Activated CD8-positive, alpha-beta memory T cell treated with anti-CD3 and anti-CD28 coated beads for 24 hours (primary cell): ENCODE data around the gene SLC10A7.

Source experiments
- DNase-seq: peaks from one replicate; pipeline ENCODE4 v3.0.0-alpha.2; 2020

SLC10A7 gene

GRCh38 chr4:146343776-146344175 lies 178.0 kb downstream of the SLC10A7 start:
- DNase-seq, result no peak

GRCh38 chr4:146343199-146343598 lies 178.5 kb downstream of the SLC10A7 start:
- DNase-seq, result no peak

GRCh38 chr4:146342600-146343192 lies 179.0 kb downstream of the SLC10A7 start:
- no peak for DNase-seq

DNA sequence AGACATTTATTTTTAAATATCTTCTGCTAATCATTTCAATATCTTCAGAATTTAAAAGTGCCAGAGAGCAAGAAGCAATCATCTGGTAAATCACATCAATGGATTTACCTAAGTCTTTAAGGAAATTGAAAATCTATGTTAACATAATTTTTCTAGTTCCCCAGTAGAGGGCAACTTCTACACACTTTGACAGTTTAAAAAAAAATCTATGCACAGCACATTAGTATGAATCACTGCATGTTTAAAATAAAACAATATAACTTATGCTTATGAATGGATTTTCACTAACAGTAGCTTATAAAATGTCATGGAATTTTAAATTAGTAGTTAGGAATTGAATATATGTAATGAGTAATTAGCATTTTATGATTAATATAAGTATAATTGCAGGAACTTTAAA lies 180.9 kb downstream of the SLC10A7 start:
- no peak for DNase-seq

GRCh38 chr4:146338512-146338911 lies 183.2 kb downstream of the SLC10A7 start:
- DNase-seq, result no peak

GRCh38 chr4:146336410-146336807 lies 185.3 kb downstream of the SLC10A7 start:
- no peak for DNase-seq

DNA sequence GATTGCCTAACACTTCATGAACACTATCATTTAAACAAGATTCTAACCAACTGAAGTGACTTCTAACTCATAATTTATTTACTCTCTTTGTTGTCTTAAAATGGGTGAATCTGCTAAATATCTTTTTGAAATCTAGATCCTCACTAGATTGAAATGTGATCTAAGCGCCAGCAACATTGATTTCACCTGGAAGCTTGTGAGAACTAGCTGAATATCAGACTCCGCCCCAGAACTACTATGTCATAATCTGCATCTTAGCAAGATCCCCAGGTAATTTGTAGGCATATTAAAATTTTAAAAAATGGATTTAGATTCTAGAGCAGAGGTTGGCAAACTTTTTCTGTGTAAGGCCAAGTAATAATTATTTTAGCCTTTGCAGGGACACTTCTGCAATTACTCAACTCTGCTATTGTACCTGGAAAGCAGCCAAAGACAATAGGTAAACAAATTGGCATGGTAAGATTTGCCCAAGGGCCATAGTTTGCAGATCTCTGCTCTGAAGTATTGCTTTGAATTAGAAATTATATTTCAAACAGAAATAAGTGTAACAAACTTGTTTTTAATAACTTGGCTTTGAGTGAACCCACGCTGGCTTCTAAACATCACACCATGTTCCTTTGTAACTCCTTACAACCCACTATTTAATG lies 185.9 kb downstream of the SLC10A7 start:
- DNase-seq, result no peak

DNA sequence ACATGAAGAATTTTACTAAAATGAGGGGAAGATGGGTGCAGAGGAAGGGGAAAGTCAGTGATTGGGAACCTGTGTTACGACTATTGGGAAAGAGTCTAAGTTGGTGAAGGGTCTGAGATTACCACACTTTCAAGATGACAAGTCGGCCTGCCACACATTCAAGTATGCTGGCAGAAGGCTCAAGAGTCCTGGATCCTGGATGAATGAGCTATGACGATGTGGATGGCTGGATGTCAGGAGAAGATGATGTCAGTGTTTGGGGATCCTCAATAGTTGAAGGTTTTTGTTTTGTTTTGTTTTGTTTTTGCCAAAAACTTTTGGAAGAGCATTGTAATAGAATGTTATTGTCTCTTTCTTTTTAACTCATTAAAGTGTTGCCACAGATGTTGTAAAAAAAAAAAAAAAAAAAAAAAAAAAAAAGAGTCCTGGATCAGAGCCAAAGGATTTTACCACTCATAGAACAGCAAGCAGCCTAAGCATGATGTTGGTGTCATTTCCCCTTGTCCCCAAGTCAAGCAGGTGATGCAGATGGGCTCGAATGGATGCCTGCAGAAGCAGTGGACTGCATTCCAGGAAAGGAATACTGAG lies 186.8 kb downstream of the SLC10A7 start:
- no peak for DNase-seq

GRCh38 chr4:146333895-146334262 lies 187.9 kb downstream of the SLC10A7 start:
- DNase-seq, result no peak

- DNase-seq, result no peak
Measured at GRCh38 chr4:146333187-146333894, 188.4 kb downstream of the SLC10A7 start.

DNA sequence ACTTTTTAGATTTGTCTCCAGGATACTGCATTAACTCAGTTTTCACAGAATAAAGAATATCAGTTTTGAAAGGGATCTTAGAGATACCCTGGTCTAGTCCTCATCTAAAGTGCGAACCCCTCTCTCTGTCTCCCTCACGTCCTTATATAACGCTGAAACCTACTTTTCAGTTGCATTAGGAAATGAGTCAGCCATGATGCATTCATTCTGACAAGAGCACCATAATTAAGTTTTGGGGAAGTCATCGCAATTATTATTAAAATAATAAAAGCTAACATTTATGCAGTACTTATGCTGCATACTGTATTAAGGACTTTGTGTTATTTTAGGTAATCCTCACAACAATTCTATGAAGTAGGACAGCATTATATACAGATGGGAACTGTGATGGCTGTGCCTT lies 191.3 kb downstream of the SLC10A7 start:
- DNase-seq, result no peak

GRCh38 chr4:146329050-146329716 lies 192.6 kb downstream of the SLC10A7 start:
- DNase-seq, result no peak

DNA sequence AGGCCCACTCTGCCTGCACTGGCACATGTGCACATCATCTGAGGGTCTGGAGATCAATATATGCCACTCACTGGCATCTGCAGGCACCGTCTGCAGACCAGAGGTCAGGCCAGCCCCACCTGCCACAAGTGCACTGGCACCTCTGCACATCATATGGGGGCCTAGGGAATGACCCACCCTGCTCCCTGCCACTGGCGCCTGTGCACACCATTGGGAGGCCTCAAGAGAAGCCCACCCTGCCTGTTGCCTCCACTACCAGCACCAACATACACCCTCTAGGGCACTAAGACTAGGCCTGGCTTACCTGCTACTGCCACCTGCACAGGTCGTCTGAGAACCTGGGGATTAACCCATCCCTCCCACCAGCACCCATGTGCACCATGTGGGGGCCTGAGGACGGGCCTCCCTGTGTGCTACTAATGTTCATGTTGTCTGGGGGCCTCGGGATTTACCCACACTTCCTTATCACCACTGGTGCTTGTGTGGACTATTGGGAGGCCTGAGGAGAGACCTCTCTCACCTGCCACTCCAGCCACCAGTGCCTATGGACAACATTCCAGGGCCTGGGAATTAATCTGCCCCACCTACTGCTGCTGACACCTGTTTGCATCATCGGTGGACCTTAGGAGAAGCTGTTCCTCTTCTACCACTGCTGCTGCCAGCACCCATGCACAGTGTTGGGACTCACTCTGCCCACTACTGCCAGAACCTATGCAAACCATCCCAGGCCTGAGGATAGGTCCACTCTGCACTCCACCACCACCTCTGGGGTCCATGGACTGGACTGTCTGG lies 193.7 kb downstream of the SLC10A7 start:
- DNase-seq, result no peak

DNA sequence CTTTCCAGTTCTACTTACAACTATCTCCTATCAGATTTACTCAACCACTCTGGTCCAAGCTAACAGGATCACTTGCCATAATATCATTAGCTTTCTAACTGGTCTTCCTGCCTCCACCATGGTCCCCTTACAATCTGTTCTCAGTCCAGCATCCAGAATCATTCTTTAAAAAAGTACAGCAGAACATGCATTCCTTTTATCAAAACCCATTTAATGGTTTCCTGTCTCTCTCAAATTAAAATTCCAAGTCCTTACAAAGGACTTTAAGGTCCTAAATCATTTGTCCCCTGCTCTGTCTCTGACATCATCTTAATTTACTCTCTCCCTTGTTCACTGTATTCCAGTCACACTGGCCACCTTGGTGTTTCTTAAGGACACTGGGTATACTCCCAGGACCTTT lies 202.8 kb downstream of the SLC10A7 start:
- no peak for DNase-seq

- DNase-seq, result no peak
Measured at GRCh38 chr4:146317783-146318182, 204.0 kb downstream of the SLC10A7 start.

GRCh38 chr4:146315184-146315583 lies 206.6 kb downstream of the SLC10A7 start:
- DNase-seq, result no peak

DNA sequence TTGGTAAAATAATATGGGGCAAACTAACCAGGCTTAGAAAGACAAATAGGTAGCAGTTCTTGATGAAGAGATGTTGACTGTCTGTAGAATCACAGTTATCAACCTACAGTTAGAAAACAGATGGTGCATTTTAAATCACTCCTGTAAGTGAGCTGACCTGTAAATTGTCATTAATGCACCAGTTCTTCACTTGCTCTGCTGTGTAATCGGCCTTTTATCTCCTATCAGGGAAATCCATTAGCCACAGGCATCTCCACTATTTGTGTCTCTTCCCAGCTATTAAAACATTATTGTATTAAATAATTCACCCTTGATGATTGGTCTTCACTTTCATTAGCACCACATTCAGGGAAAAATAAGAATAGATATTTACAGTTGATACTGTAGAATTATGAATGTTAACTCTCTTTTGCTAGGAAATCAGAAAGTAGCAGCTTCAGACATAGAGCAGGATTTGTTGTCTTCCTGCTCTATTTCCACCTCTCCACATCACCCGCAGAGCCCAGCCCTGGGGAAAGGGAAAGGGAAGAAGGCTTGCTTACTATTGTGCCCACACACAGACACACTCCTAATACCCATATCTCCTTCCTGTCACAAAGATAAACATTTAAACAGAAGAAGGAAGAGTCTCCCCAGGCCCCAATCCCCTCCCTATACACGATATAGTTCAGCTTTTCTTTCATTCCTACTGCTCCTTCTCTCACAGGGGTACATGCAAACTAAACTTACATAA lies 210.3 kb downstream of the SLC10A7 start:
- DNase-seq, result no peak

DNA sequence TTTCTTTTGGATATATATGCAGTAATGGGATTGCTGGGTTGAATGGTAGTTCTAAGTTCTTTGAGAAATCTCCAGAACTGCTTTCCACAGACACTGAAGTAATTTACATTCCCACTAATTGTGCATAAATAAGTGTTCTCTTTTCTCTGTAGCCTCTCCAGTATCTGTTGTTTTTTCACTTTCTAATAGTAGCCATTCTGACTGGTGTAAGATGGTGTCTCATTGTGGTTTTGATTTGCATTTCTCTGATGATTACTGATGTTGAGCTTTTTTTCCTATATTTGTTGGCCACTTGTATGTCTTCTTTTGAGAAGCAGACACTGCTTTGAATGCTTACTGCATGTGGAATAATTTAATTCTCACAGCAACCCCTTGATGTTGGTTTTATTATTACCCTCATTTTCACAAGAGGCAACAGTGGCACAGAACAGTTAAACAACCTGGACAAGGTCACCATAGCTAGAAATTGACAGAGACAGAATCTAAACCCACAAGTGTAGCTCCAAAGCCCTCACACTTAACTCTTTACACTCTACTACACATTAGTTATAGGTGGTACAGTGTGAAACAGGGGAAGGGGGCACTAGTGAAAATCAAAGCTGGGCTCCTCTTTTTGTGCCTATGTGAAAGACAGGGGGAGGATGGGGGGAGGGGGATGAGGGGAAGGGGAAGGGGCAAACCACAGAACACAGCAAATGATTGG lies 211.3 kb downstream of the SLC10A7 start:
- DNase-seq, result no peak

DNA sequence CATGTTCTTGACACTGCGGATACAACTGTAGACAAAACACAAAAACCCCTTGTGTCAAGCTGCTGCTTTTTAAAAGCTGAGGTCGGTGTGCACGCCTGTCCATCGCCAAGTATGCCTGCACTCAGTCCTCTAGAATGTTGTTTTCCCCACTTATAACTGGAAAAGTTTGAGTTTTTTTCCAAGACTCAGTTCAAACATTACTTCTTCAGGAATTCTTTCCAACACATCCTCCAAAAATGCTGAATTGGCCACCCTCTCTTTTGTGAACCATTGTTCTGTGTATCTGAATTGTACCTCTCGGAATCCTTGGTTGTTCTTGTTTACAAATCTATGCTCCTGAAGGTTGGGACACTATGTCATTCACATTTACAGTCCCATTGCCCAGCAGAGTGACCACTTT lies 212.8 kb downstream of the SLC10A7 start:
- no peak for DNase-seq

DNA sequence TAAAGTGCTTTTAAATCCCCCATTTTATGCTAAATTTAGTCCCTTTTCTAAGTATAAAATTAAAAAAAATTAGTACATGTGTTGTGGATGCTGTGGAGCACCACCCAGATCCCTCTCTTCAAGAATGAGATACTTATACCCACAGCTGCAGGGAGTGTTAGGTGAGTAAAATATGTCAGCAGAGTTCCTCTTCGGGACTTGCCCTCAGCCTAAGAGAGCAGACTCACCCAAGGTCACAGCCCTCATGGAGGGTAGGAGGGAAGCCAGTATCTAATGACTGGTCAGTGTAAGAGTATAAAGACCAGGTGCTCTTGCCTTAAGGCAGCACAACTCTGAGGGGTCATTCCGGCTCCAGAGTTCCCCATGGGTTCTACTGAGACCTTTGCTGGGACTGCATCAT lies 218.9 kb downstream of the SLC10A7 start:
- DNase-seq, result no peak

- DNase-seq, result no peak
Measured at GRCh38 chr4:146299607-146300006, 222.1 kb downstream of the SLC10A7 start.
